Mucosa of descending colon (tissue), 3 donors: ENCODE measurements around the gene MYORG. TPM values are rescaled to one million over a fixed set of nuclear protein-coding genes. Genes with fewer than 3 reads are reported as not detected.

Experiments
- ATAC-seq: fragments of 200-7000 bp; cut with Tn5 transposase; one replicate; pipeline ENCODE4 v1.9.1; 2020; ENCODE audit warnings: mild to moderate bottlenecking, moderate library complexity
- DNase-seq, 3 donors: peaks; one replicate each; pipeline ENCODE4 v3.0.0-alpha.2; 2020
- H3K36me3 ChIP-seq: fragments of 200-600 bp; one replicate; pipeline ENCODE4 v1.8.0; 2021; ENCODE audit warnings: low read depth, mild to moderate bottlenecking
- H3K4me1 ChIP-seq: fragments of 200-600 bp; one replicate; pipeline ENCODE4 v1.8.0; 2021; ENCODE audit warnings: low read depth, mild to moderate bottlenecking
- H3K4me3 ChIP-seq: fragments of 200-600 bp; one replicate; pipeline ENCODE4 v1.8.0; 2021; ENCODE audit warnings: mild to moderate bottlenecking
- H3K9me3 ChIP-seq: fragments of 200-600 bp; one replicate; pipeline ENCODE4 v1.8.0; 2021; ENCODE audit warnings: mild to moderate bottlenecking
- CTCF ChIP-seq: fragments of 200-600 bp; IDR thresholded peaks from one replicate; pipeline ENCODE4 v1.8.0; 2022; ENCODE audit warnings: antibody characterized with exemption, mild to moderate bottlenecking
- intact Hi-C, 2 donors: fragments of 100-400 bp; cut with DNase I in 1 of 2; cut with micrococcal nuclease in 1 of 2; formaldehyde crosslinking; loops; one replicate each; pipeline versions ENCODE4 v1.11.0 to v1.11.1; 2022; cut with DNase I, micrococcal nuclease
- total RNA-seq, 3 donors: library from RNA; stranded (reverse); fragmentation: NEBNext Ultra II Directional in 2 of 3; extraction: Animal tissue kit (Norgen Biotek cat#: 25700) in 2 of 3; gene quantifications; one replicate each; pipeline versions ENCODE4 v1.2.1 to v1.2.4, GENCODE V29; 2021 to 2023
- donor health status: DM: no; HTN: no; CAD: no; lungs with moderate emphysema.
- donor health status: DM: no; HTN: no; CAD: no.
- donor health status: DM: no; HTN: yes; CAD: no.

MYORG gene
- total RNA-seq, 3 donors from 2014 or later = 48.8 to 88.2 (median 63.4) TPM

GRCh38 chr9:34392511-34392910, 15.8 kb upstream of the MYORG start:
- no peak for TF ChIP-seq CTCF
- no peaks in the 10 kb centered on the region for H3K4me1 ChIP-seq
- ATAC-seq = no peak
- no peaks in the 10 kb centered on the region for H3K36me3 ChIP-seq
- no peak for DNase-seq
- intact Hi-C loops = no loop called here
- H3K4me3 ChIP-seq = no peak overlapping the region
- H3K9me3 ChIP-seq = no peaks in the 10 kb centered on the region

- Histone ChIP-seq H3K4me1 (no peaks in the 10 kb centered on the region), H3K36me3 (no peaks in the 10 kb centered on the region), H3K4me3 (no peak overlapping the region), H3K9me3 (no peaks in the 10 kb centered on the region)
- DNase-seq = no peak
- intact Hi-C loops = no loop called here
- no peak for ATAC-seq
- TF ChIP-seq CTCF = no peak
Measured at GRCh38 chr9:34387239-34387638, 10.5 kb upstream of the MYORG start.

- no peaks in the 10 kb centered on the region for H3K9me3 ChIP-seq
- no peak for TF ChIP-seq CTCF
- DNase-seq (no peak), ATAC-seq (no peak)
- no peaks in the 10 kb centered on the region for H3K36me3 ChIP-seq
- intact Hi-C loops = no loop called here
- no peak overlapping the region for H3K4me3 ChIP-seq
- no peaks in the 10 kb centered on the region for H3K4me1 ChIP-seq
Measured at GRCh38 chr9:34386656-34387055, 10.0 kb upstream of the MYORG start.

- H3K4me1 ChIP-seq = peaks cover 7% of the 10 kb centered on the region
- H3K4me3 ChIP-seq = no peak overlapping the region
- H3K36me3 ChIP-seq = no peaks in the 10 kb centered on the region
- no peaks in the 10 kb centered on the region for H3K9me3 ChIP-seq
- no peak for ATAC-seq
- no peak for DNase-seq
- intact Hi-C loops = no loop called here
- TF ChIP-seq CTCF = no peak
Measured at GRCh38 chr9:34385561-34386230, 9.0 kb upstream of the MYORG start.

- intact Hi-C loops = no loop called here
- TF ChIP-seq CTCF = no peak
- Histone ChIP-seq H3K36me3 (no peaks in the 10 kb centered on the region), H3K4me3 (no peak overlapping the region), H3K4me1 (peaks cover 17% of the 10 kb centered on the region), H3K9me3 (no peaks in the 10 kb centered on the region)
- DNase-seq (no peak), ATAC-seq (no peak)
Measured at GRCh38 chr9:34384368-34385165, 7.9 kb upstream of the MYORG start.
